Measurements from ENCODE around the gene GHR.

The GHR gene

GRCh38 chr5:42745426-42745825 lies 322.2 kb downstream of the GHR start:
- no peak for DNase-seq

- DNase-seq, result no peak
These were observed 322.6 kb downstream of the GHR start for GRCh38 chr5:42745856-42746255.

GRCh38 chr5:42749020-42749419 lies 325.8 kb downstream of the GHR start:
- DNase-seq, result no peak

- DNase-seq, result no peak
These were observed 327.3 kb downstream of the GHR start for GRCh38 chr5:42750507-42750906.

GRCh38 chr5:42751044-42751443 lies 327.8 kb downstream of the GHR start:
- no peak for DNase-seq

GRCh38 chr5:42753099-42753498 lies 329.9 kb downstream of the GHR start:
- no peak for DNase-seq

- no peak for DNase-seq
These were observed 333.7 kb downstream of the GHR start, which contains the start of gene CCDC152 for GRCh38 chr5:42756606-42757601. CCDC152 (plus strand) TSS chr5:42756818; CDS start chr5:42759122, 2,304 bp downstream.

- DNase-seq, result no peak
These were observed 336.2 kb downstream of the GHR start for GRCh38 chr5:42759456-42759855.

GRCh38 chr5:42760426-42760825 lies 337.2 kb downstream of the GHR start:
- no peak for DNase-seq

GRCh38 chr5:42761791-42762190 lies 338.6 kb downstream of the GHR start:
- no peak for DNase-seq

- peak; percentile 5 for DNase-seq
These were observed 344.4 kb downstream of the GHR start for GRCh38 chr5:42767491-42768105.

- no peak for DNase-seq
These were observed 344.9 kb downstream of the GHR start for GRCh38 chr5:42768106-42768504.

- DNase-seq, result no peak
These were observed 346.8 kb downstream of the GHR start for GRCh38 chr5:42770003-42770402.

All from DMS79 treated with DMSO at 0.1 percent for 48 hours (cell line).